Thymus (tissue), 11 donors: Measurements from ENCODE around the gene PIP5K1C. TPM values are rescaled to one million over a fixed set of nuclear protein-coding genes. Genes with fewer than 3 reads are reported as not detected.

Source experiments
- DNase-seq, 9 donors: peaks; one replicate each; pipeline ENCODE4 v3.0.0-alpha.2; 2013; ENCODE audit warnings: low spot score in 9 of 9, low read depth in 6 of 9, missing footprints in 1 of 9
- H3K27ac ChIP-seq, 2 donors: one replicate each; pipeline ENCODE4 v1.5.1; 2013; ENCODE audit warnings: control low read depth in 1 of 2, low read depth in 1 of 2, low read length in 1 of 2, mild to moderate bottlenecking in 1 of 2, moderate library complexity in 1 of 2
- H3K27me3 ChIP-seq, 2 donors: one replicate each; pipeline ENCODE4 v1.5.1; 2013; ENCODE audit warnings: low read length in 1 of 2; ENCODE audit not compliant: control insufficient read depth in 2 of 2, insufficient read depth in 1 of 2
- H3K36me3 ChIP-seq, 2 donors: one replicate each; pipeline ENCODE4 v1.5.1; 2013; ENCODE audit warnings: low read length in 1 of 2, mild to moderate bottlenecking in 1 of 2, moderate library complexity in 1 of 2; ENCODE audit not compliant: control insufficient read depth in 2 of 2, insufficient read depth in 2 of 2
- H3K4me1 ChIP-seq, 2 donors: one replicate each; pipeline ENCODE4 v1.5.1; 2013; ENCODE audit warnings: low read length in 2 of 2; ENCODE audit not compliant: control insufficient read depth in 2 of 2, insufficient read depth in 2 of 2
- H3K4me3 ChIP-seq, 2 donors: one replicate each; pipeline ENCODE4 v1.5.1; 2013; ENCODE audit warnings: low read length in 2 of 2, control low read depth in 1 of 2, mild to moderate bottlenecking in 1 of 2
- H3K9me3 ChIP-seq, 2 donors: one replicate each; pipeline ENCODE4 v1.5.1; 2013; ENCODE audit warnings: low read length in 1 of 2, mild to moderate bottlenecking in 1 of 2; ENCODE audit not compliant: control insufficient read depth in 2 of 2, insufficient read depth in 1 of 2
- WGBS: extraction: QIAGEN DNeasy Blood & Tissue Kit; methylation state at CpG from one replicate; pipeline ENCODE4 v1.1.7; 2013; 5-methylcytosine and 5-hydroxymethylcytosine counted together
- polyA plus RNA-seq: library from polyadenylated mRNA; stranded (reverse); fragments of 200-250 nt; gene quantifications from one replicate; pipeline ENCODE4 v1.2.3, GENCODE V29; 2013
- total RNA-seq: library from RNA; stranded (reverse); fragments of 120-200 nt; gene quantifications from one replicate; pipeline ENCODE4 v1.2.4, GENCODE V29; 2013
- donor health status: healthy.

PIP5K1C gene
- total and polyA plus RNA-seq, 2 donors: 3.4 to 14.0 TPM

DNA sequence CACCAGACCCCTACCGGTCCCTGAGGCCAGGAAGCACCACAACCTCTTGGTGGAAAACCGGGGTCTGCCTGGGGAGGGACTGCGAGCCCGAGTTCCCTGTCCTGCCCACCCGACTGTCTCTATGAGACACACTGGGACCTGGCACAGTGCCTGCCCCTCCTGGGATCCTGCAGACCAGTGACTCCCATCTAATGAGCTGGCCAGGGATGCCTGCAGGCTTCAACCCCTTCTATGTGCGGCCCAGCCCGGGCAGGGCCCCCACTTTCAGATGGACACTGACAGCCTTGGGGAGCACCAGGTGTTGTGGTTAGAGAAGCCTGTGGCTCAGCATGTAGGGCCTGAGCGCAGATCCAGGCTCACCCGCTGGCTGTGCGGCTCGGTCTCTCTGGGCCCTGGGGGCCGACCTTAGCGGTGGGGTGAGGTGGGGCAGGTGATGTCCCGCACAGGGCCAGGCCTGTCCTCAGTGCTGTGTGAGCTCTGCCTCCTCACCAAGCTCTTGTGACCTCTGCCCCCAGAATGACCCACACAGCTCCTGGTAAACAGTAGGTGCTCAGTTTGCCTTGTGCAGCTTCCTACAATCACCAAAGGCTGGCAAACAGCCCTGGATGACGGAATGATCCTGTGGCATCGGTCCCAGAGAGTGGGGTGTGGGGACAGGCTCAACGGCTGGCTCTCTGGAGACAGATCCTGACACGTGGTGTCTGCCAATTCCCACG, 55.8 kb downstream of the PIP5K1C start:
- DNase-seq: no peak
- H3K9me3 ChIP-seq: no peaks in the 10 kb centered on the region
- H3K4me3 ChIP-seq: no peak overlapping the region
- H3K27ac ChIP-seq: no peak overlapping the region
- no peaks in the 10 kb centered on the region for H3K4me1 ChIP-seq
- H3K36me3 ChIP-seq: peaks cover 24 to 41% of the 10 kb centered on the region in 2 donors
- 95% methylated on average over 19 of the region's 19 CpGs for WGBS
- H3K27me3 ChIP-seq: no peaks in the 10 kb centered on the region

DNA sequence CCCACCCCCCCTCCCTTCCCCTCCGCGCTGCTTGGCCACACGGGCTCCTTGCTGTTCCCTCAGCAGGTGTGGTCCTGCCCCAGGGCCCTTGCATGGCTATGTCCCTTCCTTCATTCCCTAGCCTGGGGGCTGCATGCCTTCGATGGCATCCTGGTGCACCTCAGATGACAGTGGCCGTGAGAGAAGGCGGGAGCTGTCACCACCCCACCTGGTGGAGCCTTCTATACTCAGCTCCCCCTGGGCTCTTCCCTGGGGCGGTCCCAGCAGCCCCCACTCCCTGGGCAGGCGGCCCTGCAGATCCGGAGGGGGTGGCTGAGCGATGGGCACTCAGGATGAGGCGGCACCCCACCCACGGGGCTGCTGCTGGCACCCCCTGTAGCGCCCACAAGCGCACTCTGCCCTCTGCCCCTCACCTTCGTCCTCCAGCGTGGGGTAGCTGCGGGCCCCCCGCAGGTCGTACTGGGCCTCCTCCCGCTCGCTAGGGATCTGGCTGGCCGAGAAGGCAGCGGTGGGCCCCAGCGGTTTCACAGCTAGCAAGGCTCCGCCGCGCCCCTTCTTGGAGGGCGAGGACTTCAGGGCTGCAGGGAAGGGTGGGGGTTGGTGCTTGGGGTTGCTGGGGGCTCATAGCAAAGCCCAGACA, 56.5 kb downstream of the PIP5K1C start:
- H3K36me3 ChIP-seq: peaks cover 25 to 48% of the 10 kb centered on the region in 2 donors
- no peak for DNase-seq
- 96% methylated on average over 28 of the region's 28 CpGs for WGBS

DNA sequence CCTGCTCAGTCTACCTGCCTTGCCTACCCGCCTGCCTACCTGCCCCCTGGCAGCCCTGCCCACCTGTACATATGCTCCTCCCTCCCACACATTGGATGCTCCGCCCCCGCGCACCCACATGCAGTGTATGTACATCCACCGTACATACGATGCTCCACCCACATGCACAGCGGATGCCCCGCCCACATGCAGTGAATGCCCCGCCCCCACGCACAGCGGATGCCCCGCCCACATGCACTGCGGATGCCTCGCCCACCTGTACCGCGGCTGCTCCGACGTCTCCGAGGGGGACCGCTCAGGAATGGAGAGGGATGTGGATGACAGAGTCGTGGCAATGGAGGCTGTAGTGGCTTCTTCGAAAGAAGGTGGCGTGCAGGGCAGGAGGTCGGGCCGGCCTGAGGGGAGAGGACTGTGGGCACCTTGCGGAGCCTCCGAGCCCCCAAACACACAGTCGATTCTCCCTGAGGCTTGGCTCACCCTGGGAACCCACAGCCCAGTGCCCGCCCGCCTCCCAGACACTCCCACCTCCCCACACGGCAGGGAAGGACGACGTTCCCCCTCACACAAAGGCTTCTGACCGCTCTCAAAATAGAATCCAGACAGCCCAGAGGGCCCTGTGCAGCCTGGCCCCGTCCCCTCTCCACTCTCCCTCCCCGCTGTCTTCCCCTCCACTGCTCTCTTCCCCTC, 57.1 kb downstream of the PIP5K1C start:
- Histone ChIP-seq H3K36me3 (peaks cover 31 to 49% of the 10 kb centered on the region in 2 donors), H3K4me3 (no peak overlapping the region), H3K9me3 (peaks cover 0 to 2% of the 10 kb centered on the region in 2 donors), H3K4me1 (no peaks in the 10 kb centered on the region), H3K27ac (no peak overlapping the region), H3K27me3 (no peaks in the 10 kb centered on the region)
- 97% methylated on average over 36 of the region's 36 CpGs for WGBS
- DNase-seq: no peak

More for the DNA sequence above, 56.5 kb downstream of the PIP5K1C start:
- no peaks in the 10 kb centered on the region for H3K27me3 ChIP-seq
- no peak overlapping the region for H3K27ac ChIP-seq
- peaks cover 0 to under 1% of the 10 kb centered on the region in 2 donors for H3K9me3 ChIP-seq
- H3K4me3 ChIP-seq: no peak overlapping the region
- H3K4me1 ChIP-seq: no peaks in the 10 kb centered on the region

DNA sequence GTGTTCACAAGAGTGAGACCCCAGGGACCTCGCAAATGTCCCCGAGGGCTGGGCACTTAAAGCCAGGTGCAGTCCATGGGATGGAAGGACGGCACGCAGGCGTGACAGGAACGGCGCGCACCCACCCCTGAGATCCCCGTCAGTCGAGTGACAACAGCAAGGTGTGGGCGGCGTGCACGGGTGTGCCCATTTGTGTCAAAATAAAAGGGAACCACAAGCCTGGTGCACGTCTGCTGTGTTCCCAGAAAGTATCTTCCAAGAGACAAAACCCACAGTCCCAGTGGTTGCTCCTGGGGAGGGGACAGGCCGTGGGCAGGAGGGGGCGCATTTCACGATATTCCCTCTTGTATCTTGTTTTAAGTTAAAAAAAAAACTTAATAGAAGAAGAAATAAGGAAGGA, 58.0 kb downstream of the PIP5K1C start:
- Histone ChIP-seq H3K4me1 (no peaks in the 10 kb centered on the region), H3K9me3 (peaks cover 0 to 2% of the 10 kb centered on the region in 2 donors), H3K27ac (no peak overlapping the region), H3K27me3 (no peaks in the 10 kb centered on the region), H3K36me3 (peaks cover 33 to 52% of the 10 kb centered on the region in 2 donors), H3K4me3 (no peak overlapping the region)
- no peak for DNase-seq
- WGBS: 98% methylated on average over 17 of the region's 17 CpGs

DNA sequence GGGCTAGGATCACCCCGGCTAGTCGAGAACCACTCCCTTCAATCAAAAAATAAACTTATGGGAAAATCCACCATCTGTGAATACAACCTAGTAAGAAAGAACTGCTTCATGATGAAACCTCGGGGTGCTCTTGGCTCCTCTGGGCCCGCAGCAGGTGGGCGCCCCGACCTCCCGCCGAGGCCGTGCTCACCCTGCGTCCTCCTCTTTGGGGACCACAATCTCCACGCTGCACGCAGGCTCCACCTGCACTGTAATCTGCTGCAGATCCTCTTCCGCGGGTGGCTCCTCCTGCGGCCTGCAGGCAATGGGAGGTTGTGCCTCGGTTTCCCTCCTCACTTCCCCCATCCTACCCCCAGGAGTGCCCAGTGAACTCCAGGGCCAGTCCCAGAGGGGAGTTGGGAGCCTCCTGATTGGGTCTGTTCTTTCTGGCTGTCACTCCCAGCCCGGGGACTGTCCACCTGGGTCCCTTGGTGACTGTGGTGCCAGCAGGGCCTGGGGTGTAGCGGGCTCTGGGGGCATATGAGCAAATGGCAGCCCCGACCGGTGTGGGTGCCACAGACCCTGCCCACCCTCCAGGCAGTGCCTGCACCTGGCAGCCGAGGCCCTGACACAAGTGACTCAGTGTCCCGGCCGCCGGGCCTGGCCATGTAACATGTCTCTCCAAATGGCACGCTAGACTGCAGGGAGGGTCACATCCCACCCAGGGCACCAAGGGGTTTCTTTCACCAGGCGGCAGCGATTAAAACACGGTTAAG, 58.6 kb downstream of the PIP5K1C start:
- H3K27me3 ChIP-seq: no peaks in the 10 kb centered on the region
- no peak for DNase-seq
- peaks cover 0 to 2% of the 10 kb centered on the region in 2 donors for H3K9me3 ChIP-seq
- H3K4me1 ChIP-seq: no peaks in the 10 kb centered on the region
- WGBS: 98% methylated on average over 28 of the region's 28 CpGs
- H3K27ac ChIP-seq: no peak overlapping the region
- no peak overlapping the region for H3K4me3 ChIP-seq
- peaks cover 33 to 55% of the 10 kb centered on the region in 2 donors for H3K36me3 ChIP-seq

DNA sequence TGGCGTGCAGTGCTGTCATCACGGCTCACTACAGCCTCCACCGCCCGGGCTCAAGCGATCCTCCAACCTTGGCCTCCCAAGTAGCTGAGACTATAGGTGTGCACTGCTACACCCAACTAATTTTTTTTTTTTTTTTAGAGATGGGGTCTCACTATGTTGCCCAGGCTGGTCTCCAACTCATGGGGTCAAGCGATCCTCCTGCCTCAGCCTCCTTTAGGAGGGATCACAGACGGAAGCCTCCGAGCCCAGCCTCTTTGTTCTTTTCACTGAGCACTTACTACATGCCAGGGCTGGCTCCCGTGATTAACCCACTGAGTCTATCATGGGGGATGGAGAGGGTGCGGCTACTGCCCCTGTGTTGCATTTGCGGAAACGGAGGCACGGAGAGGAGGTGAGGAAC, 60.8 kb downstream of the PIP5K1C start:
- Histone ChIP-seq H3K4me1 (no peaks in the 10 kb centered on the region), H3K27ac (no peak overlapping the region), H3K4me3 (no peak overlapping the region), H3K27me3 (no peaks in the 10 kb centered on the region), H3K9me3 (peaks cover 0 to 2% of the 10 kb centered on the region in 2 donors), H3K36me3 (peaks cover 29 to 41% of the 10 kb centered on the region in 2 donors)
- 97% methylated on average over 13 of the region's 13 CpGs for WGBS
- DNase-seq: no peak

DNA sequence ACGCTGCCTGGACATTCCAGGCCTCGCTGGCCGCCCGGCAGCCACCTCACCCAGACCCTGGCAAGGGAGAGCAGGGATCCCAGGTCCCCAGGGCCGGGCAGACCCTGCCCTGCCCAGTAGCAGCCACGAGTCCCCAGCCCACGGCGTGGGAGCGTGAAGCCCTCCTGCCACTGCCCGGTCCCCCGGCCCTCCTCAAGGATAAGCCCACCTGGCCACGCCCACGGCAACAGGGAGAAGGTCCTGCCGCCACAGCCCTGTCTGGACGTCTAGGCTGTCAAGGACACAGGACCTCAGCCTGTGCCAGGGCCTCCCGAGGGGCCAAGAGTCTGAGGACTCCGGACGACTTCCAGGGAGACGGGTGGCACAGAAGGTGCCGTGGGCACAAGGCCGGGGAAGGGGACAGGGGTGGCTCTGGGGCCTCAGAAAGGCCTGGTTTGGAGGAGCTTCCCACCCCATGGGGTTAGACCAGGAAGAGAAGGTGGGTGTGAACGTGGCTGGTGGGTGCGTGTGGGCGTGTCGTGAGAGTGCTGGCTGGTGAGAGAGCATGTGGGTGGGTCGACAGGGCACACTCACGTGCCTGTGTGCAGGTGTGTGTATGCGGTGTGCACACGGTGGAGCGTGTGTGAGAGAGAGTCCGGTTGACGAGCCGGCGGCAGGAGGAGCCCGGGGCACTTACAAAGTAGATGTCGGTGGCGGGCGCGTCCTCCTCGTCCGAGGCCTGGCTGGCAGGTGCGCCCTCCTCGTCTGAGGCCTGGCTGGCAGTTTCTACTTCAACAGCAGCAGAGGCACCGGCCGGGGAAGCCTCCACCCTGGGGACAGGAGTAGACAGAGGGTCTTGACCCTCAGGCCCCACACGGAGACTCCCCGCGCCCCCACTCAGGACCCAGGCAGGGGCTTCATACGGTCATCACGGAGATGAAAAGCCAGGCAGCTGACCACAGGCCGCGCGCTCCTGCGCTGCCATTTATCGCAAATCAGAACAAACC, 61.8 kb downstream of the PIP5K1C start:
- 97% methylated on average over 55 of the region's 55 CpGs for WGBS
- no peak for DNase-seq
- peaks cover 29 to 39% of the 10 kb centered on the region in 2 donors for H3K36me3 ChIP-seq

DNA sequence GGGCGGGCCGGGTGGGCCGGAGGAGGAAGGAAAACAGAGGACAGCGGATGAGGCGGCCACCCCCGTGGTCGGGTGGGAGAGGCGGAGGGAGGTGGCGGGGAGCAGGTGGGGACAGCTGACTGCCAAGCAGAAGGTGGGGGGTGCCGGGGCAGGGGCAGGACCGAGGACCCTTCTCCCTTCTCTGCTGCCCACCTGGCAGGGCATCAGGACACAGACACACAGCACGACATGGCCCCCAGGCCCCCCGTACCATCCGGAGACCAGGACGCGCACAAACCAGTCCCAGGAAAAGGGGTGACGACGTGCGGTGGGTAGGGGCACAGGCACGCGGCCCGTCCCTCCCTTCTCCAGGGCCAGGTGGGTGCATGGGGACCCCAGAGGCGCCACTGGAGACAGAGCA, 62.6 kb downstream of the PIP5K1C start:
- Histone ChIP-seq H3K27me3 (no peaks in the 10 kb centered on the region), H3K4me3 (no peak overlapping the region), H3K27ac (no peak overlapping the region), H3K36me3 (peaks cover 24 to 36% of the 10 kb centered on the region in 2 donors), H3K4me1 (no peaks in the 10 kb centered on the region), H3K9me3 (peaks cover 0 to 2% of the 10 kb centered on the region in 2 donors)
- no peak for DNase-seq
- 96% methylated on average over 23 of the region's 23 CpGs for WGBS

More for the DNA sequence above, 61.8 kb downstream of the PIP5K1C start:
- Histone ChIP-seq H3K4me3 (no peak overlapping the region), H3K4me1 (no peaks in the 10 kb centered on the region), H3K9me3 (peaks cover 0 to 2% of the 10 kb centered on the region in 2 donors), H3K27me3 (no peaks in the 10 kb centered on the region), H3K27ac (no peak overlapping the region)
